Peyer's patch (tissue), 4 donors: Measurements from ENCODE around the gene SRCIN1. TPM values are rescaled to one million over a fixed set of nuclear protein-coding genes. Genes with fewer than 3 reads are reported as not detected.
"Not testable (repeated sequence)": the region's sequence is repeated elsewhere in the genome, so short reads cannot be mapped to it uniquely, and the experiment has no call there.

Source experiments
- DNase-seq, 3 donors: peaks; one replicate each; pipeline ENCODE4 v3.0.0-alpha.2; 2017 to 2019
- H3K27ac ChIP-seq, 4 donors: fragments of 200-600 bp; sonication (generic); one replicate each; pipeline ENCODE4 v1.5.1; 2016 to 2019
- H3K27me3 ChIP-seq, 2 donors: fragments of 200-600 bp; sonication (generic); one replicate each; pipeline ENCODE4 v1.5.1; 2019
- H3K36me3 ChIP-seq, 3 donors: fragments of 200-600 bp; sonication (generic); one replicate each; pipeline ENCODE4 v1.5.1; 2016 to 2019
- H3K4me1 ChIP-seq, 4 donors: fragments of 200-600 bp; sonication (generic); one replicate each; pipeline ENCODE4 v1.5.1; 2016 to 2019
- H3K4me3 ChIP-seq, 4 donors: fragments of 200-600 bp; sonication (generic); 1 replicate in 3 of 4; 2 replicates in 1 of 4; pipeline ENCODE4 v1.5.1; 2016 to 2019; ENCODE audit warnings: mild to moderate bottlenecking in 1 of 4
- H3K9me3 ChIP-seq, 4 donors: fragments of 200-600 bp; sonication (generic); one replicate each; pipeline ENCODE4 v1.5.1; 2016 to 2019; ENCODE audit warnings: mild to moderate bottlenecking in 1 of 4
- CTCF ChIP-seq, 6 experiments: fragments of 450-650 bp in 4 of 6; fragments of 200-600 bp in 2 of 6; sonication (generic) in 1 of 6; IDR thresholded peaks; one replicate each; pipeline ENCODE4 v1.5.1; 2017 to 2019; ENCODE audit warnings: antibody characterized with exemption in 6 of 6, mild to moderate bottlenecking in 3 of 6, moderate library complexity in 1 of 6
- total RNA-seq, 4 donors: library from RNA; depleted of rRNA; stranded (reverse); fragments of >200 nt; gene quantifications; one replicate each; pipeline ENCODE4 v1.1.0, GENCODE V29; 2016

Gene SRCIN1
- total RNA-seq, 4 donors from 2014 or later: 3.2 to 10.6 (median 8.4) TPM

- not testable (repeated sequence) for H3K4me1 ChIP-seq, H3K27me3 ChIP-seq, H3K36me3 ChIP-seq, H3K9me3 ChIP-seq, H3K4me3 ChIP-seq
- peak; percentile 25 to 78 (median 70) for TF ChIP-seq CTCF (IDR thresholded peaks at IDR 0.05)
- peak in 2 of 3 donors; percentile 51 to 81 for DNase-seq
- H3K27ac ChIP-seq: peak overlapping the region in 1 of 4 donors; percentile 17
Observed at GRCh38 chr17:38484242-38485145, 121.3 kb downstream of the SRCIN1 start.

- DNase-seq, H3K27me3 ChIP-seq, H3K27ac ChIP-seq, H3K4me1 ChIP-seq, H3K36me3 ChIP-seq, H3K9me3 ChIP-seq, H3K4me3 ChIP-seq: not testable (repeated sequence)
Observed at GRCh38 chr17:38482700-38483043, 123.1 kb downstream of the SRCIN1 start.

GRCh38 chr17:38482039-38482699 is 123.6 kb downstream of the SRCIN1 start:
- DNase-seq: peak in 1 of 3 donors; percentile 32
- not testable (repeated sequence) for H3K36me3 ChIP-seq, H3K4me1 ChIP-seq, H3K9me3 ChIP-seq, H3K27me3 ChIP-seq, H3K4me3 ChIP-seq, H3K27ac ChIP-seq

Other genes starting within 250 kb of the SRCIN1 start
- gene ARHGAP23, start 177.5 kb downstream of the SRCIN1 start, total RNA-seq: 10 to 100 TPM in 2 of 4 donors, 1 to 10 TPM in 1, under 1 TPM in 1; 0.88 to 36.3 (median 8.9) TPM
- 1 to 10 TPM in 1 of 4 donors, under 1 TPM in 1, not detected in 2; 0.54 to 3.3 TPM for gene EPOP, start 69.0 kb upstream of the SRCIN1 start, total RNA-seq
- gene MLLT6, start 99.3 kb upstream of the SRCIN1 start, total RNA-seq: 100 to 1,000 TPM in 3 of 4 donors, 10 to 100 TPM in 1; 69.2 to 297 (median 190) TPM
- gene CISD3, start 124.4 kb upstream of the SRCIN1 start, total RNA-seq: 10 to 100 TPM; 10.7 to 55.0 (median 43.2) TPM
- 10 to 100 TPM in 2 of 4 donors, 1 to 10 TPM in 2; 8.3 to 41.9 (median 14.5) TPM for gene PCGF2, start 142.4 kb upstream of the SRCIN1 start, total RNA-seq
- 100 to 1,000 TPM; 106 to 165 (median 109) TPM for gene PSMB3, start 146.8 kb upstream of the SRCIN1 start, total RNA-seq
- gene PIP4K2B, start 193.6 kb upstream of the SRCIN1 start, total RNA-seq: 10 to 100 TPM; 16.7 to 61.9 (median 22.8) TPM
- gene CWC25, start 219.4 kb upstream of the SRCIN1 start, total RNA-seq: 100 to 1,000 TPM in 1 of 4 donors, 10 to 100 TPM in 3; 49.4 to 106 (median 56.5) TPM
- 1,000 to 10,000 TPM in 1 of 4 donors, 100 to 1,000 TPM in 3; 347 to 1,233 (median 540) TPM for gene RPL23, start 247.8 kb upstream of the SRCIN1 start, total RNA-seq